SHP77 (cell line): ENCODE results near the gene ZNF32.
A peak's percentile ranks its signal among the peaks of the same experiment; 100 is the strongest.
"Not testable (repeated sequence)": the region's sequence is repeated elsewhere in the genome, so short reads cannot be mapped to it uniquely, and the experiment has no call there.

ENCODE experiments used
- DNase-seq, 2 experiments: peaks; one replicate each; lab custom pipeline; 2025; lab: John Stamatoyannopoulos, UW

The ZNF32 gene

DNA sequence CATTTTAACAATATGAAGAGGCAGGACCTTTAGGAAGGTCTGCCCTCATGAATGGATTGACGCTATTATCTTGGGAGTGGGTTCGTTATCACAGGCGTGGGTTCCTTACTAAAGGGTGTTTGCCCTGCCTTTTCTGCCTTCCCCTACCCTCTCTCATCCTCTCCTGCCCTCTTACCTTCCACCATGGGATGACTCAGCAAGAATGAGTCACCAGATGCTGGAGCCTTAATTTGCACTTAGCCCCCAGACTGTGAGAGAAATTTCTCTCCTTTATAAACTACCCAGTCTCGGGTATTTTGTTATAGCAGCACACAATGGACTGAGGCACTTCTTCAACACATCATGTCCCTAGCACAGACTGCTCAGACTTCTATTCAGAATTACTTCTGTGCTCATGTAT lies 31.4 kb upstream of the ZNF32 start:
- DNase-seq = no peak

DNA sequence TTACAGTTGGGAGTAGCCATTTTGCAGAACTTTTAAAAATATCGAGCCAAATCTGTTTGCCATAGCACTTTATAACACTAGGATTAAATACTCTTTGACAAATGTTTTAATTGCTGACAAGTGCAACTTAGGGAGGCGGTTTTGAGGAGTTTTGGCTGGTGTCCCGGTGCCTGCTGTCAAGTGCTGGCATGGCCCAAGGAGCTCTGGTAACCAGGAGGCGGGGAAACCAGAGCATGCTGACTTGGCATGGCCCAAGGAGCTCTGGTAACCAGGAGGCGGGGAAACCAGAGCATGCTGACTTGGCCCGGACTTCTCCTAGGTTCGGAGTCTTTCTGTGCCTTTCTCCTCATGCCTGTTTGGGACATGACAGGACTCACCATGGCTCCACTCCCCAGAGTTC lies 30.8 kb upstream of the ZNF32 start:
- DNase-seq = no peak

GRCh38 chr10:43678654-43679053 lies 30.0 kb upstream of the ZNF32 start:
- no peak for DNase-seq

- DNase-seq = no peak
Measured at GRCh38 chr10:43676901-43677300, 28.2 kb upstream of the ZNF32 start.

DNA sequence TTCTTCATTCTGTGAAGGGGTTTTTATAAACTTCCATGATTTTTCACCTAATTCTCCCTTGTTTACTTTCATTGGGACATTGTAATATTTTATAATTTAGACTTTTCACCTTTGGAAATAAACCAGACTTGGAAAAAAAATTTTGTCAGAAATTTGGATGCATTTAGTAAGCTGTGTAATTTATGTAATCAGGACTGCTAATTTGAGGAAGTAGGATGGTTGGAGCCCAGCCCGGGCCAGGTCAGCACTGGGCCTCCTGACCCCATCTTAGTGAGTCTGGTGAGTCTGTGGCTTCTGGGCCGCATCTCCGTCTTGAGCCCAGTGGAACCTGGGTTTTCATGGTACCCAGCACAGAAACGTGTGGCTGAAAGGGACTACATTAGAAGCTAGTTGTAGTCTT lies 27.6 kb upstream of the ZNF32 start:
- no peak for DNase-seq

DNA sequence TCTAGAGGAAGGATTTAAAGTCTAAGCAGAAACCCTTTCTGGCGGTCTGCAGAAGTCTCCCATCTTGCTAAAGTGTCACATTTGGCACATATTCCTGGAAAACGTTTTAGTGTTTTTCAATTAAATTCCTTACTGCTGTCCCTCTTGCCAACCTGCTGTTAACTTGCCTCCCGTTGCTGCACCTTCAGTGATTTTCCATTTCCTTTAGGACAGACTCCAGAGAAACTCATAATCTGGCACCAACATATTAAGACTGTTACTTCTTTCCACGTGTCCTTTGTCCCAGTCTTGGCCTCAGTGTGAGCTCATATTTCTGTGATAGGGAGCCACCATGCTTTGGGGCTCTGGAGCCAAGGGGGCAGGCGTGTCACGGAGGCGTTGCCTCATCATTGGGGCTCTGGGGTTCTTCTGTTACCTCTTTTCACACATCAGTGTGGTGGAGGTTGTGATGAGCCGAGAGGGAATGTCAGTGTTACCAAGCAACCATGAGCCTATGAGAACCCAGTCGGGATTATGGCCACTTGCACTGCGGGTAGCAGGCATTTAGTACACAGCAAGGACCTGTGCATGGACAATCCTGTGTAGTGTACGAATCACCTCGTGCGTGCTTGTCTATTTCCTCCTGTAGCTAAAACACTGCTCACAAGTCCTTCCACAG lies 26.0 kb upstream of the ZNF32 start:
- DNase-seq = no peak

DNA sequence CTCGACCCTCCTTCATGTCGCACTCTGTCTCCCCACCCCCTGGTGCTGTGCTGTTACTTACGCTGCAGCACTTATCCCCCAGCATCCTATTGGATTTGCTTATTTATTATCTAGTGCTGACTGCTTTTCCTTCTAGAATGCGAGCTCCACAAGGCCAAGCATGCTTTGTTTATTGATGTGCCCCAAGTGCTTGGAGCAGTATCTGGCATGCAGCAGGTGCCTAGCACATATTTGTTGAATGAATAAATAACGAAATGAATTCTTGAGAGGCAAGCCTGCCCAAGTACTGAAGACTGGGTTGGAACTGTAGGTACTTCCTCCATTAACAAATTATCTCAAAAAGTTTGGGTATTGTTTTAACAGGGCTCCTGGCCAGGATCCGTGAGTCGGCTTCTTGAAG lies 24.8 kb upstream of the ZNF32 start:
- DNase-seq = no peak

DNA sequence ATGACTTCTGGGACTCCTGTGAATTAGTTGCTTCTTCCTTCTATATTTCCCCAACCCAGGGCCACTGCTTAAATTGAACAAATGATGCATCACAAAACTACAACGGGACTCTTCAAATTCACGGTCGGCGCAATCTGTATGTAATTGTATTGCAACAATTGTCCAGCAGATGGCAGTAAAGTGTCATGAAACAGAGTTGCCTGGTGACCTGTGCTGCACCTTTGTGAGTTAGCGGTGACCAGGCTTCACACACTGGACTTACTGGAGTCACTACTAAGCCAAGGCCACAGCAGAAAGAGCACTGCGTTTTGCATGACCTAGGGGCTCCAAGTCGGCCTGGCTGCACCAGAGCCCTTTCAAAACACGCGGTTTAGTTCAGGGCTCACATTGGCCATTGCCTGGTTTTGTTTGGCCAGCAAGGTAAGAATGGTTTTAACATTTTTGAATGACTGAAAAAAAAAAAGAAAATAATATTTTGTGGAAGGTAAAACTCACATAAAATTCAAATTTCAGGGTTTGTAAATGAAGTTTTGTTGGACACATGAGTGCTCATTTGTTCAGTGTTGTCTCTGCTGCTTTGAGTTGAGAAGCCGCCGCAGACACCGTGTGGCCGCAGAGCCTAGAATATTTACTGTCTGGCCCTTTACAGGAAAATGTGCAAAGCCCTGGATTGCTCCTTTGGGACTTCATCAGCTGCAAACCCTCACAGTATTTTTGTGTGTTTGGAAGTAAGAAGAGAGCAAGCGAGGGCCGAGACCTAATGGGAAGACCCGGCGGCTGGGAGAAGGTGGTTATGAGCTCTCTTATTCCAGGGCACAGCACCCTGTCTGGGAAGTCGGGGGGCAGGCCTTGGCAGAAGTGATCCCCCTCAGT lies 23.2 kb upstream of the ZNF32 start:
- DNase-seq = peak; percentile 30 to 37

- DNase-seq = no peak
Measured at GRCh38 chr10:43669386-43669785, 20.7 kb upstream of the ZNF32 start.

GRCh38 chr10:43667761-43668386 lies 19.2 kb upstream of the ZNF32 start:
- no peak for DNase-seq

GRCh38 chr10:43667317-43667731 lies 18.6 kb upstream of the ZNF32 start:
- DNase-seq = no peak

- no peak for DNase-seq
Measured at GRCh38 chr10:43666552-43666951, 17.9 kb upstream of the ZNF32 start.

- DNase-seq = no peak
Measured at GRCh38 chr10:43665054-43665453, 16.4 kb upstream of the ZNF32 start.

DNA sequence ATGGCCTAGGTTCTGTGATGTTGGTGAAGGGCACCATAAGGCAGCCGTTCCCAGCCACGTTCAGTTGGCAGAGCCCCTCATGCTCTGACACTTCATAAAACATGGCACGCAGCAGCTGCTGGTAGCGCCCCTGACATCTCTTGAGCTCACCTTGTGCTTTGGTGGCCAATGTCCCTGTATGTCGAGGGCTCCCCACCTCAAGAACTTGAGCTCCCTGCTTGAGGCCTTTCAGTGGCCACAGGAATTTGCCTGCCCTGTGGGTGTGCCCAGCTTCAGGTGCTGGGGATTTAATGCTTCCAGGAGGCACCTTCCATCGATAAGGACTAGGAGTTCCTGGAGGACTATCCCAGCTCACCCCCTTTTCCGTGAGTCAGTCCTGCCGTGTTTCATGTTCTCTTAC lies 9.5 kb upstream of the ZNF32 start:
- DNase-seq = no peak

DNA sequence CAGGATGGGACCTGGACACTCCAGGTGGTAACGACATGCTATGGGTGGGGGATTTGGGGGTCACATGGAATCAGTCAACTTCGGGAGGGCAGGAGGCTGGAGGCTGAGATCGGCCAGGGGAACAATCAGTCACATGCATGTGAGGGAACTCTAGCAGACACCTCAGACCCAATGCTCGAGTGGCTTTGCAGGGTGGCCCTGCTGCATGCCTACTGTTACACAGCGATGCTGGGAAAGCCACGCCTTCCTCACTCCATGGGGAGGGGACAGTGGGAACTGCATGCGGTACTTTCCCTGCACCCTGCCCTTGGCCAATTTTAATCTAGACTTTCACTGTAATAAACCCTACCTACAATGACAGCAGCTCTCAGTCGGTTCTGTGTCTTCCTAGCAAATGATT lies 6.6 kb upstream of the ZNF32 start:
- no peak for DNase-seq

GRCh38 chr10:43653746-43654145 lies 5.1 kb upstream of the ZNF32 start:
- no peak for DNase-seq

GRCh38 chr10:43649185-43649523 lies 473 bp upstream of the ZNF32 start:
- no peak for DNase-seq

DNA sequence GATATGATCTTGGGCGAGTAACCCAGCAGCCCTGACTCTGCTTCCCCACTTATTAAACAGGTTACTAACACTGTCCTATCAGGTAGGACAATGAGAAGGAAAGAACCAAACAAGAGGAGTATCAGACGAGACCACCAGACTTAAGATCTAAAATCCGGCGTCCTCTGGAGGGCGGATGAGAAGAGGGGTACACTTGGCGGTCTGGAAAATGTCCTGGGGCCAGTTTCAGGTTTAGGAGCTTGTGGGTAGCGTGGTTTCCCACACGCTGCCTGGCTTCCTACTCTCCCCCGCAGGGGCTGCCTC lies 635 bp downstream of the ZNF32 start:
- DNase-seq = no peak

- no peak for DNase-seq
Measured at GRCh38 chr10:43647576-43647975, 1.1 kb downstream of the ZNF32 start.

GRCh38 chr10:43645866-43646265 lies 2.8 kb downstream of the ZNF32 start:
- DNase-seq = no peak

GRCh38 chr10:43644252-43644651 lies 4.4 kb downstream of the ZNF32 start:
- DNase-seq = no peak

DNA sequence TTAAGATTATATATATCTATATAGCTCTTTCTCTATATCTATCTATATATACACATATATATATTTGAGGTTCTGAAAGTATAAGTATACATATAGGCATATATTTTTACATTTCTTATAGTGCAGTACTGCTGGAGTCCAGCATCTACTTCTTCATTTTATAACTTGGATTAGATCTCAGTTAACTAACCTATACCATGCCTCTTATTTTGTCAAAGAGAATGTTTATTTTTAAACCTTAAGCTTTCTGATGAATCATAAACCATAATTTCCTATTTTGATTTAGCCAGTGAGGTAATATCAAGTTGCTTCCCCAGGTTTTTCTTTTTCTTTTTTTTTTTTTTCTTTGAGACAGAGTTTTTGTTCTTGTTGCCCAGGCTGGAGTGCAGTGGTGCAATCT lies 8.1 kb downstream of the ZNF32 start:
- no peak for DNase-seq

DNA sequence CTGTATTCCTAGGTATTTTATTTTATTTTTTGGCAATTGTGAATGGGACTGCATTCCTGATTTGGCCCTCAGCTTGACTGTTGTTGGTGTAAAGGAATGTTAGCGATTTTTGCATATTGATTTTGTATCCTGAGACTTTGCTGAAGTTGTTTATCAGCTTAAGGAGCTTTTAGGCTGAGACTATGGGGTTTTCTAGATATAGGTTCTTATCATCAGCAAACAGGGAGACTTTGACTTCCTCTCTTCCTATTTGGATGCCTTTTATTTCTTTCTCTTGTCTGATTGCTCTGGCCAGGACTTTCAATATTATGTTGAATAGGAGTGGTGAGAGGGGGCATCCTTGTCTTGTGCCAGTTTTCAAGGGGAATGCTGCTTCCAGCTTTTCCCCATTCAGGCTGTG lies 12.9 kb downstream of the ZNF32 start:
- DNase-seq = not testable (repeated sequence)

DNA sequence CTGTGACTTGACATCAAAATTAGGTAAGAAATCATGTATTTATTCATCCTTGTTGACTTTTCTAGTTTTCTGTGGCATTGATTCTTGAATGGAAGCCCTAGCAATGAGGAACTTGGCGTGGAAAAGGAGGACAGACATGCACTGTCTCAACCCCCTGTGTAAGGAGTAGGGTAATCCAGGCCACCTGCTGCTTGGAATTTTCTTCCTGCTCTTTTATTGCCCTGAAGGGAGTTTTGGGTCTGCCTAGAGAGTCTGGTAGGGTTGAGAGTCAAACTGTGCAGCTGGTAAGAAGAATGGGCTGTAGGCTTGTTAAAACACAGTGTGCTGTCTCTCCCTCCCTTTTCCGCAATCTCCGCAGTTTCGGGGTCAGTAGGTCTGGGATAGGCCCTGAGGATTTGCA lies 19.7 kb downstream of the ZNF32 start:
- no peak for DNase-seq
